ENCODE measurements around the gene DCLK2. TPM values are rescaled to one million over a fixed set of nuclear protein-coding genes. Genes with fewer than 3 reads are reported as not detected.

Gene DCLK2
- total RNA-seq, 1 donor from 2014 or later = 7.3 TPM

DNA sequence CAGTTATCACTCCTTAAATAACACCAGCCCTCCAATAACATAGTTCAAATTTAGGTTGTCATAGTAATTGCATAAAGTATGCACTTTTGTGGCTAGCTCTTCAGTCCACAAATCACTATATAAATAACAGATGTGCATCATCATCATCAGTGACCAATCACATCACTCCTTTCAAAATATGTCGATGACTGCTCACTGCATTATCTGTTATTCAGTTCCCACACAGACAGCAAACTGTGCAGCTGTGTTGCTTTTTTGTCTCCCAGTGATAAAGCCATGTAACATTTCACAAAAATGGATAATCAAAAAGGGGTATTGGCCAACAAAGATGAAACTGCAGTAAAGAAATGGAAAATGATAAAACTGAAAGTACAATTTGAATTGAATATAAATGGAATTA lies 205.4 kb downstream of the DCLK2 start:
- no peaks in the 10 kb centered on the region for H3K9me3 ChIP-seq (ENCODE audit: control insufficient read depth in 3 of 3, low read length in 3 of 3)
- no peaks in the 10 kb centered on the region for H3K27me3 ChIP-seq (ENCODE audit: control insufficient read depth in 3 of 3, insufficient read depth in 3 of 3, low read length in 3 of 3)
- no peak overlapping the region for H3K27ac ChIP-seq (ENCODE audit: low read depth, low read length)
- peaks cover 0 to 11% (median 0%) of the 10 kb centered on the region in 3 donors for H3K36me3 ChIP-seq (ENCODE audit: control insufficient read depth in 3 of 3, insufficient read depth in 3 of 3, low read length in 3 of 3)
- H3K9ac ChIP-seq (ENCODE audit: low read depth in 1 of 3, low read length in 3 of 3) = no peak overlapping the region
- no peaks in the 10 kb centered on the region for H3K4me1 ChIP-seq (ENCODE audit: control insufficient read depth in 3 of 3, insufficient read depth in 3 of 3, low read length in 3 of 3)
- no peak overlapping the region for H3K4me3 ChIP-seq (ENCODE audit: low read length in 3 of 3)

DNA sequence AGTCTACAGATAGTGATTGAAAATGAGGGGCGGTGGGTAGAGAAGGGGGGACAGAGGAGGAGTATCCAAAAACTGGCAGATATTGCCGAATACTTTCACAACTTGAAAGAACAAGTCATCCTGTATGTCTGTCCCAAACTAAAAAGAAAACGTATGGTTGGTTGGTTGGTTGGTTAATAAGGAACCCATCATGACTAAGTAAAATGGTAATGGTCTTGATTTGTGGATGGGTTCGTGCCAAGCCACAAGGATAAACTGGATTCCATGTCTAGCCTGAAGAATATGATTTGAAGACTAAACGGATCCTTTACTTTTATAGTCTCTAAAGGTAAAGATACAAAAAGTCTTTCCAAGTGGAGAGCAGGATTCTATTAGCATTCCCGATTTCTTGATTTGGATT lies 208.4 kb downstream of the DCLK2 start:
- no peak overlapping the region for H3K27ac ChIP-seq (ENCODE audit: low read depth, low read length)
- no peak overlapping the region for H3K9ac ChIP-seq (ENCODE audit: low read depth in 1 of 3, low read length in 3 of 3)
- H3K27me3 ChIP-seq (ENCODE audit: control insufficient read depth in 3 of 3, insufficient read depth in 3 of 3, low read length in 3 of 3) = no peaks in the 10 kb centered on the region
- no peaks in the 10 kb centered on the region for H3K9me3 ChIP-seq (ENCODE audit: control insufficient read depth in 3 of 3, low read length in 3 of 3)
- no peaks in the 10 kb centered on the region for H3K4me1 ChIP-seq (ENCODE audit: control insufficient read depth in 3 of 3, insufficient read depth in 3 of 3, low read length in 3 of 3)
- no peak overlapping the region for H3K4me3 ChIP-seq (ENCODE audit: low read length in 3 of 3)
- H3K36me3 ChIP-seq (ENCODE audit: control insufficient read depth in 3 of 3, insufficient read depth in 3 of 3, low read length in 3 of 3) = peaks cover 0 to 11% (median 0%) of the 10 kb centered on the region in 3 donors

DNA sequence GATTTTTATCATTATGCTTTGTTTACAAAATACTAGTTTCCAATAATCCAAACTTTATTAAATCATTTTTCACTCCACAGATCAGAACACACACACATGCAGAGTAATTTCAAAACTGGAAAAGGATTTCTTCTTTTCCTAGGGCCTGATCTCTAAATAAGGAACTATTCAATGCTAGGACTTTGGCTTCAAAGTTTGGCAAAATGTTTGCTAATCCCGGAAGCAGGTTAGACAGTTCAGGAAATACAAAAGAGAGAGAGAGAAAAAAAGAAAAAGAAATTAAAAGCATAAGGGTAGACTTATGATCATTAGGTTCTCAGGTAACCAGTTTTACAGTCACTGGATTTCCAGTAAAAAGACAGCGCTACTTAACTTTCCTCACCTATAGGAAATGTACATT lies 211.0 kb downstream of the DCLK2 start:
- H3K9ac ChIP-seq (ENCODE audit: low read depth in 1 of 3, low read length in 3 of 3) = no peak overlapping the region
- H3K4me1 ChIP-seq (ENCODE audit: control insufficient read depth in 3 of 3, insufficient read depth in 3 of 3, low read length in 3 of 3) = no peaks in the 10 kb centered on the region
- H3K27ac ChIP-seq (ENCODE audit: low read depth, low read length) = no peak overlapping the region
- no peaks in the 10 kb centered on the region for H3K9me3 ChIP-seq (ENCODE audit: control insufficient read depth in 3 of 3, low read length in 3 of 3)
- no peaks in the 10 kb centered on the region for H3K27me3 ChIP-seq (ENCODE audit: control insufficient read depth in 3 of 3, insufficient read depth in 3 of 3, low read length in 3 of 3)
- no peak overlapping the region for H3K4me3 ChIP-seq (ENCODE audit: low read length in 3 of 3)
- H3K36me3 ChIP-seq (ENCODE audit: control insufficient read depth in 3 of 3, insufficient read depth in 3 of 3, low read length in 3 of 3) = peaks cover 0 to 4% (median 0%) of the 10 kb centered on the region in 3 donors

DNA sequence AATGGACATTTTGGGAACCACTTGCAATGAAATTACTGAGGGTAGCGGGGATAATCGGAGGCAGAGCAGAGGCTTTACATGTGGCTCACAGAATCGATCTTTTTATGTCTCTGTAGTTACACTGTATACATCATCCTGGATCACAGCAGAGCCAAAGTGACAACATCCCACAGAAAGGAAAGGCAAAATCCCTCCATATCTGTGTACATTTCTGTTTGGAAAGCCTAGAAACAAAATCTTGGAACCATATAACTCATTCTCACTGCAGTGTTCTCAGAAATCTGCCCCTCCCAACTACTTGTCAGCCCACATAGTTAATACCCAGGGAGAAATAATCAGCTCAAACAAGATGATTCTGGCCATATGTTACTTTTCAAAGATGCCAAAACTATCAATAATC lies 211.6 kb downstream of the DCLK2 start:
- Histone ChIP-seq H3K4me3 (ENCODE audit: low read length in 3 of 3) (no peak overlapping the region), H3K27ac (ENCODE audit: low read depth, low read length) (no peak overlapping the region), H3K9ac (ENCODE audit: low read depth in 1 of 3, low read length in 3 of 3) (no peak overlapping the region), H3K36me3 (ENCODE audit: control insufficient read depth in 3 of 3, insufficient read depth in 3 of 3, low read length in 3 of 3) (peaks cover 0 to 4% (median 0%) of the 10 kb centered on the region in 3 donors), H3K27me3 (ENCODE audit: control insufficient read depth in 3 of 3, insufficient read depth in 3 of 3, low read length in 3 of 3) (no peaks in the 10 kb centered on the region), H3K4me1 (ENCODE audit: control insufficient read depth in 3 of 3, insufficient read depth in 3 of 3, low read length in 3 of 3) (no peaks in the 10 kb centered on the region), H3K9me3 (ENCODE audit: control insufficient read depth in 3 of 3, low read length in 3 of 3) (no peaks in the 10 kb centered on the region)

DNA sequence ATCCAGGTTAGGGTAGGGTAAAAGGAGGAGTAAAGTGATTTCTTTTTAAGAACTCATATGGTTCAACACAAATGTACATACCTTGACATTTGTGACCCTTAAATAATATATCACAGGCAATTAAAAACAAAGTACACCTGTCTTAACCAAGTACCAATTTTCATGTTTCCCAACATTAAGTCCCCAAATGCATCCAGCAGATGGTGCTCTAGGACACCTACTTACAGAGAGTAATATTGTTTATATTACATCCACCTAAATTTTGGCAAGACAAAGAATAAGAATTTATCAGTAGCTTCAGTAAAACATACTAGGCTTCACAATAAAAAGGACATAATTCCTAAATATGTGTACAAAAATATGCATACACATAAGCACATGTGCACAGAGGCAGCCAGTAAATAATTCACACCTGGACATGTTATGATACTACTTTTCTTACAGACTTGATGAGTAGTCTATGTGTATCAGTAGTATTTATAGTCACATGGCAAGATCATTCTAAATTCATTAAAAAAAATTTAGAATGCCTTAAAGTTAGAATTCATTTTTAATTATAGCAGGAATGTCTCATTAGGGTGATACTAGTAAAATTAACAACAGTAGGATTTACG lies 219.7 kb downstream of the DCLK2 start:
- Histone ChIP-seq H3K9ac (ENCODE audit: low read depth in 1 of 3, low read length in 3 of 3) (no peak overlapping the region), H3K27ac (ENCODE audit: low read depth, low read length) (no peak overlapping the region), H3K9me3 (ENCODE audit: control insufficient read depth in 3 of 3, low read length in 3 of 3) (no peaks in the 10 kb centered on the region), H3K4me3 (ENCODE audit: low read length in 3 of 3) (no peak overlapping the region), H3K4me1 (ENCODE audit: control insufficient read depth in 3 of 3, insufficient read depth in 3 of 3, low read length in 3 of 3) (no peaks in the 10 kb centered on the region), H3K27me3 (ENCODE audit: control insufficient read depth in 3 of 3, insufficient read depth in 3 of 3, low read length in 3 of 3) (no peaks in the 10 kb centered on the region), H3K36me3 (ENCODE audit: control insufficient read depth in 3 of 3, insufficient read depth in 3 of 3, low read length in 3 of 3) (no peaks in the 10 kb centered on the region)

DNA sequence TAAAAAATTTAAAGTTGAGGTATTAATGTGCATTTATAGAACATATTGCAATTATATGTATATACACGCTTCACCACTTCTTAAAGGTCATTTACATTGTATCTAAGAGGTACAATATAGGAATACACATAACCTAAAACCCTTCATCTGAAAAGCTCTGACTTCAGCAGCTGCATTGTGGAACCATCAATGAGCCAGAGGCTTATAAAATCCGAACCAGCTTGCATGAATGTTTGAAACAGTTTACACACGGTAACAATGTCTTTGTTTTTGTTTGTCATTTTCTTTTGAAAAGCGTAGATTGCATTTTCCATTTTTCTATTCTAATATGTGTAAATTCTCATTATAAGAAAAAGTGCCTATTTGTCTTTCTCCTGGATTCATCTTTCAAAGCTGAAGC lies 221.6 kb downstream of the DCLK2 start:
- Histone ChIP-seq H3K4me3 (ENCODE audit: low read length in 3 of 3) (no peak overlapping the region), H3K9ac (ENCODE audit: low read depth in 1 of 3, low read length in 3 of 3) (no peak overlapping the region), H3K9me3 (ENCODE audit: control insufficient read depth in 3 of 3, low read length in 3 of 3) (no peaks in the 10 kb centered on the region), H3K36me3 (ENCODE audit: control insufficient read depth in 3 of 3, insufficient read depth in 3 of 3, low read length in 3 of 3) (no peaks in the 10 kb centered on the region), H3K27me3 (ENCODE audit: control insufficient read depth in 3 of 3, insufficient read depth in 3 of 3, low read length in 3 of 3) (no peaks in the 10 kb centered on the region), H3K27ac (ENCODE audit: low read depth, low read length) (no peak overlapping the region), H3K4me1 (ENCODE audit: control insufficient read depth in 3 of 3, insufficient read depth in 3 of 3, low read length in 3 of 3) (no peaks in the 10 kb centered on the region)

DNA sequence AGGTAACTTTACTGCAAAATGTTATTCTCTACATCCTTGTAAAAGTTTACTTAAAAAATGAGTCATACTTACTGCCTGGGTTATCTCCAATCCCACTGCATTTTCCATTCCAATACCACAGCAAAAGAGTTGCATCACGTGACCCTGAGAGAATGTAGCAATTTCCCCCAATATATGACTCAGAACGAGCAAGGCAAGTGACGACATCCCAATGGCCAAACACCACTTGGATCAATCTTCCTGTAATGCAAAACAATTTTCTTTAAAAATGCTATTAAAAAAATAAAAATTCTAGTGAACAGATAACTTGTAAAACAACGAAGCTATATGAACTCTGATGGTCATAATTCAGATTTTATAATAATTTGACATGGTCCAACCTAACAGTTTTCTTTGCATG lies 224.3 kb downstream of the DCLK2 start:
- Histone ChIP-seq H3K4me1 (ENCODE audit: control insufficient read depth in 3 of 3, insufficient read depth in 3 of 3, low read length in 3 of 3) (no peaks in the 10 kb centered on the region), H3K4me3 (ENCODE audit: low read length in 3 of 3) (no peak overlapping the region), H3K9me3 (ENCODE audit: control insufficient read depth in 3 of 3, low read length in 3 of 3) (no peaks in the 10 kb centered on the region), H3K9ac (ENCODE audit: low read depth in 1 of 3, low read length in 3 of 3) (no peak overlapping the region), H3K27ac (ENCODE audit: low read depth, low read length) (no peak overlapping the region), H3K36me3 (ENCODE audit: control insufficient read depth in 3 of 3, insufficient read depth in 3 of 3, low read length in 3 of 3) (no peaks in the 10 kb centered on the region), H3K27me3 (ENCODE audit: control insufficient read depth in 3 of 3, insufficient read depth in 3 of 3, low read length in 3 of 3) (no peaks in the 10 kb centered on the region)

DNA sequence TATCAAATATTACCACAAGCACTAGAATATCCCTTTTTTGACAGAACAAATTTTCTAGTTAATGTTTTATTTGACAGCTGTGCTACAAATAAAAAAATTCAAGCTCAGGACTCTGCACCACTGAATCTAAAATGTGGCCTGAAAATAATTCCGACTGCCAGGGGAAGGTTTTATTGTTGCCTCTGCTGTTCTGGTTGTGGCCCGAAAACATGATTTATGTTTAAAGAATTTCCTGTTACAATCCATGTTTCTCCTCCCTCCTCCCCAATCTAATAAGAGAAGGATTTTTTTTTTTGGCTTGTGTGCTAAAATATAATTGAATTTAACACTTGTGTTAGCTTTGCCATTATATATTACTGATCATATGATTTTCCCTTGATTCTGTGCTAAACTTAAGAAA lies 227.8 kb downstream of the DCLK2 start:
- no peaks in the 10 kb centered on the region for H3K36me3 ChIP-seq (ENCODE audit: control insufficient read depth in 3 of 3, insufficient read depth in 3 of 3, low read length in 3 of 3)
- no peak overlapping the region for H3K9ac ChIP-seq (ENCODE audit: low read depth in 1 of 3, low read length in 3 of 3)
- H3K27me3 ChIP-seq (ENCODE audit: control insufficient read depth in 3 of 3, insufficient read depth in 3 of 3, low read length in 3 of 3) = no peaks in the 10 kb centered on the region
- no peaks in the 10 kb centered on the region for H3K9me3 ChIP-seq (ENCODE audit: control insufficient read depth in 3 of 3, low read length in 3 of 3)
- H3K4me1 ChIP-seq (ENCODE audit: control insufficient read depth in 3 of 3, insufficient read depth in 3 of 3, low read length in 3 of 3) = no peaks in the 10 kb centered on the region
- no peak overlapping the region for H3K27ac ChIP-seq (ENCODE audit: low read depth, low read length)
- H3K4me3 ChIP-seq (ENCODE audit: low read length in 3 of 3) = no peak overlapping the region

DNA sequence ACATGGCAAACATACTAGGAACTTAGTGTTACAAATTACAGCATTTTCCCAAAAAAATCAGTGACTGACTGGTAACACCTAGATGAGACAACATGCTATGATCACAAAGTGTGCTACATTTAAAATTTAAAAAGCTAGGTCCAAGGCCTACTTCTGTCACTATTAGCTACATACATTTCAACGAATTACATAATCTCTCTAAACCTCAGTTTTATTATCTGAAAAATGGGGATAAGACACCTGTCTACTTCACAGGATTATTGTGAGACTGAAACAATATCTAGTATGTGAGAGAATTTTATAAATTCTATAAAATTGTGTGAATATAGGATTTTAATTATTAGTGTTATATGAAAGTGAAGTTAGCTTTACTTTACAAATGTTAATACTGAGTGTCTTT lies 228.5 kb downstream of the DCLK2 start:
- Histone ChIP-seq H3K4me1 (ENCODE audit: control insufficient read depth in 3 of 3, insufficient read depth in 3 of 3, low read length in 3 of 3) (no peaks in the 10 kb centered on the region), H3K9ac (ENCODE audit: low read depth in 1 of 3, low read length in 3 of 3) (no peak overlapping the region), H3K9me3 (ENCODE audit: control insufficient read depth in 3 of 3, low read length in 3 of 3) (no peaks in the 10 kb centered on the region), H3K36me3 (ENCODE audit: control insufficient read depth in 3 of 3, insufficient read depth in 3 of 3, low read length in 3 of 3) (no peaks in the 10 kb centered on the region), H3K4me3 (ENCODE audit: low read length in 3 of 3) (no peak overlapping the region), H3K27ac (ENCODE audit: low read depth, low read length) (no peak overlapping the region), H3K27me3 (ENCODE audit: control insufficient read depth in 3 of 3, insufficient read depth in 3 of 3, low read length in 3 of 3) (no peaks in the 10 kb centered on the region)
